ENCODE data around the gene RASGRF1.
"Not testable (repeated sequence)": the region's sequence is repeated elsewhere in the genome, so short reads cannot be mapped to it uniquely, and the experiment has no call there.

Gene RASGRF1

DNA sequence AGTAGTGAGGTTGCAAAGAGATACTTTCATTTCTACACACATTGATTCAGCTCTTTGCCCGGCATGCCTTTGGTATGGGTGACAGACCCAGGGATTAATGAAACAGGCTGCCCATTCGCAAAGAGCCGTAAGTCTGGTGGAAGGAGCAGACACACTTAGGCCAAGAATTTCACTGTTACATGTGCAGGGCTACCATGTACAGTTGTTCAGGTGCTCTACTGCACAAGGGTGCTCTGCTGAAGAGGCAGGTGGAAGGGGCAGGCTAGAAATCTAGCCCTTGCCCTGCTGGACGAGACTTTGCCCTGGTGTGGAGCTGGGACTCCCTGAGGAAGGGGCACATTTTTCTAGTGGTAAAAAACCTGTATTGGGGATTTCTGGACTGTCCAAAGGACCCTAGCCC, 26.2 kb upstream of the RASGRF1 start:
- H3K4me3 ChIP-seq (ENCODE audit: low read length): no peak overlapping the region
- TF ChIP-seq, protein P1, sequence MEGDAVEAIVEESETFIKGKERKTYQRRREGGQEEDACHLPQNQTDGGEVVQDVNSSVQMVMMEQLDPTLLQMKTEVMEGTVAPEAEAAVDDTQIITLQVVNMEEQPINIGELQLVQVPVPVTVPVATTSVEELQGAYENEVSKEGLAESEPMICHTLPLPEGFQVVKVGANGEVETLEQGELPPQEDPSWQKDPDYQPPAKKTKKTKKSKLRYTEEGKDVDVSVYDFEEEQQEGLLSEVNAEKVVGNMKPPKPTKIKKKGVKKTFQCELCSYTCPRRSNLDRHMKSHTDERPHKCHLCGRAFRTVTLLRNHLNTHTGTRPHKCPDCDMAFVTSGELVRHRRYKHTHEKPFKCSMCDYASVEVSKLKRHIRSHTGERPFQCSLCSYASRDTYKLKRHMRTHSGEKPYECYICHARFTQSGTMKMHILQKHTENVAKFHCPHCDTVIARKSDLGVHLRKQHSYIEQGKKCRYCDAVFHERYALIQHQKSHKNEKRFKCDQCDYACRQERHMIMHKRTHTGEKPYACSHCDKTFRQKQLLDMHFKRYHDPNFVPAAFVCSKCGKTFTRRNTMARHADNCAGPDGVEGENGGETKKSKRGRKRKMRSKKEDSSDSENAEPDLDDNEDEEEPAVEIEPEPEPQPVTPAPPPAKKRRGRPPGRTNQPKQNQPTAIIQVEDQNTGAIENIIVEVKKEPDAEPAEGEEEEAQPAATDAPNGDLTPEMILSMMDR (IDR thresholded peaks at IDR 0.05; ENCODE audit: insufficient read depth, low read depth, low read length, missing control alignments): no peak
- DNase-seq (ENCODE audit: low read depth): no peak

DNA sequence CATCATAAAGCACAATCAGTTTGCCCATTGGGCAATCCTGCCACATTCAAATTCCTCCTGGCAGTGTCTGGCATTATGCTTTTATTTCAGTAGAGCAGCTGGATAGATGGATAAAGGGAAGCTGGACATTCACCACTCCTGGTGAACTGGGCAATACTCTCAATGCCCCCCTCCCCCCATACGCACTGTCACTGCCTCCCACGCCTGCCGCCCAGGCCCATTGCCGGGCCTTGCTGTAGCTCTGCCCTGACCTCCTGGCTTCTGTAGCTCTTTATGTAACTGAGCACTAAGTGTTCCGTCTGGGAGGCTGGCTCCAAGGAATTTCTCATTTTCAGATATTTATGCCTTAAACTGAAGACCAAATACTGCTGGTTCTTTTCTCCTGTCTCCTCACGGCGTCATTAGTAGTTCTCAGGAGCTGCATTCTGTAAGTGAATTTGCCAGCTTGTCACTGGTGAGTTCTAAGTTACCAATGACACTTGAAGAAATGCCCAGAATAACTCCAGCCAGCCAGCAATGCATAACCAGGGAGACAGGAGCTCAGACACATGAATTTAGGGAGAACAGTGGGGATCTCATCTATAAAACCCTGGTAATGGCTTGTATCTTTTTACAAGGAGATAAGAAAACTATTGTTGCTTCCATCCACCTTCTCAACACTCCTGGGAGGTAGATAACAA, 25.5 kb upstream of the RASGRF1 start:
- TF ChIP-seq, protein P1 (IDR thresholded peaks at IDR 0.05; ENCODE audit: insufficient read depth, low read depth, low read length, missing control alignments): no peak
- DNase-seq (ENCODE audit: low read depth): no peak
- H3K4me3 ChIP-seq (ENCODE audit: low read length): no peak overlapping the region

DNA sequence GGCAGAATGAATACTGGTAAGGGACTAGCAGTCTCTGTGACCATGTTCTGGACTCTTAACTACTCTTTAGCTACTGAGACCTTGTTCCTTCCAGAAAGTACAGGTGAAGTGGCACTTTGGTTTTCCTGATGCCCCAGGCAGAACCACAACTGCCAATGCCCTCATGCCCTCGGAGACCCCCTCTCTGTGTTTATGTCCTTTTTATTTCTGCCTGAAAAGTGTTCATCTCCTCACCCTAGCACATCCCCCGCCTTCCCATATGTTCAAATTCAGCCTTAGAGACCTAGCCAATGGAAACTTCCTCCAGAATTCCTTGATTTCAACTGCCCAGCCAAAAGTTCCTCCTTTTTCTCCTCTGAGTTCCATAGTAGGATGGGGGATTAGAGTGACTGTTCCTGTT, 23.3 kb upstream of the RASGRF1 start:
- DNase-seq (ENCODE audit: low read depth): no peak
- H3K4me3 ChIP-seq (ENCODE audit: low read length): no peak overlapping the region
- TF ChIP-seq, protein P1 (IDR thresholded peaks at IDR 0.05; ENCODE audit: insufficient read depth, low read depth, low read length, missing control alignments): no peak

DNA sequence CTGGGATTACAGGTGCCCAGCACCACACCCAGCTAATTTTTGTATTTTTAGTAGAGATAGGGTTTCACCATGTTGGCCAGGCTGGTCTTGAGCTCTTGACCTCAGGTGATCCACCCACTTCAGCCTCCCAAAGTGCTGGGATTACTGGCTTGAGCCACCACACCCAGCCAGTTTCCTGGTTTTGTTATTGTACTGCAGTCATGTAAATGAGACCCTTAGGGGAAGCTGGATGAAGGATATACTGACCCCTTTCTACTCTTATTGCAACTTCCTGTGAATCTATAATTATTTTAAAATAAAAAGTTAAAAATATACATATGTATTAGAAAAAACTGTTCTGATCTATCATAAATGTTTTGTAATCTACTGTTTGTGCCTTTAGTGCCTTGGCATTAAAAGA, 20.8 kb upstream of the RASGRF1 start:
- not testable (repeated sequence) for DNase-seq (ENCODE audit: low read depth); H3K4me3 ChIP-seq (ENCODE audit: low read length)

DNA sequence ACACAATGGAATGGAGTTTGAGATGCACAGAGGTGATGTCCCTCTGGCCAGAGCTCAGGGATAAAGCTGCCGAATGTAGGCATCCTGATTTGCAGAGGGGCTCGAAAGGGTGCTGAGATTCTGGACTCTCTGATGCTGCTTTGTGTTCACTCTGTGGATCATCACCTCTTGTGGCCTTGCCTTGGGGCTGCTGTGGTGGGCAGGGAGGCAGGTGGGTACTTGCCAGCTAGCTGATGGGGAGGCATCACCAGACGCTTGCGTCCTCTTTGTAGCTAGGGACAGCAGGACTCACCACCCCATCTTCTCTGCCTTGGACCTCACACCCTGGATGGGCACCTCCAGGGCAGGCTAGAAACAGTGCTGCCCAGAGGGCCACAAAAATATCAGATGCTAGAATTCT, 14.6 kb upstream of the RASGRF1 start:
- TF ChIP-seq, protein P1 (IDR thresholded peaks at IDR 0.05; ENCODE audit: insufficient read depth, low read depth, low read length, missing control alignments): no peak
- no peak for DNase-seq (ENCODE audit: low read depth)
- H3K4me3 ChIP-seq (ENCODE audit: low read length): no peak overlapping the region

DNA sequence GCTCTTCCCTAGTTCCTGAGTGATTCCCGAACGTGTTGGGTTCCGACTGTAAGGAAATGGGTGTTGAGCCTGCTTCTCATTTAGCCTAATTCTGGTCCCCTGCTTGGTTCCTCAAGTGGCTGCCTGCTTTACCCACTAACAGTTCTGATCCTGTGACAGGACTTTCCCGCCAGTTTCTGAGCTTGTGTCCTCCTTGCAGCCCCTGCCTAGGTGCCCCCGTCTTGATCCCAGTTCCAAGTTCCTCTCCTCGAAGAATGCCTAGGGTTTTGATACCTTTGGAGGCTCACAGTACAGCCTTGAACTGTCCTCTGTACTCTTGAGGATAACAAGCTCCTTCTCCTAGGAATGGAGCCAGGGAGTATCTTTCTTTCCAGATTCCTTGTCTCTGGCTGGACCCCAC, 12.0 kb upstream of the RASGRF1 start:
- H3K4me3 ChIP-seq (ENCODE audit: low read length): no peak overlapping the region
- TF ChIP-seq, protein P1 (IDR thresholded peaks at IDR 0.05; ENCODE audit: insufficient read depth, low read depth, low read length, missing control alignments): no peak
- no peak for DNase-seq (ENCODE audit: low read depth)

DNA sequence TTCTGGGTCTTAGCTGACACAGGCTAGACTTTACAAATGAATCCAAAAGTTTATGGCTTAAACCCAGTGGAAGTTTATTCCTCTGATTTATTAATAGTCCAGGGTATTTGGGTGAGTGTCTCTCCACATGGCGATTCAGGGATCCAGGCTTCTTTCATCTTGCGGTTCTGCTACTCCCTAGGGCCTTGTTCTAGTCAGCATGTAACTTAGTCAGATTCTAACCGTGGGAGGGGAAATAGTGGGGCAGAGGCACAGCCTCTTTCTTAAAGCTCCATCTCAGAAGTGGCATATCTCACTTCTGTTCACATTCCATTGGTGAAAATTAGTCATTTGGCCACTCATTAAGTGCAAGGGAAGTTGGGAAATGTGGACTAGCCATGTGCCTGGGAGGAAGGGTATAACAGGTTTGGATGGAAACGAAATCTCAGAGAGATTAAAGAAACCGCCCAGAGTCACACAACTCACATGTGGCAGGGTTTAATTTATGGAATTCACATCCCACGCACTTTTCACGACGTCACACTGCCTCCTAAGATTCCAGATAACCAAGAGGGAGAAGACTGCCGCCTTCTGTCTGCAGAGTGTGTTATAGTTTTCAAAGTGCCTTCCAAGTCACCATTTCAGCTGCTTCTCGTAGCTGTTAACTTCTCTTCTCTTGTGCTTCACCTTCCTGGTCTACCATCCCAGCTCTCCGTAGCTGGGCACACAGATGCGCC, 11.4 kb upstream of the RASGRF1 start:
- H3K4me3 ChIP-seq (ENCODE audit: low read length): no peak overlapping the region
- no peak for DNase-seq (ENCODE audit: low read depth)
- TF ChIP-seq, protein P1 (IDR thresholded peaks at IDR 0.05; ENCODE audit: insufficient read depth, low read depth, low read length, missing control alignments): no peak

Data from epithelial cell of esophagus (primary cell).